ENCODE results near the gene RAP1A.

Gene RAP1A

DNA sequence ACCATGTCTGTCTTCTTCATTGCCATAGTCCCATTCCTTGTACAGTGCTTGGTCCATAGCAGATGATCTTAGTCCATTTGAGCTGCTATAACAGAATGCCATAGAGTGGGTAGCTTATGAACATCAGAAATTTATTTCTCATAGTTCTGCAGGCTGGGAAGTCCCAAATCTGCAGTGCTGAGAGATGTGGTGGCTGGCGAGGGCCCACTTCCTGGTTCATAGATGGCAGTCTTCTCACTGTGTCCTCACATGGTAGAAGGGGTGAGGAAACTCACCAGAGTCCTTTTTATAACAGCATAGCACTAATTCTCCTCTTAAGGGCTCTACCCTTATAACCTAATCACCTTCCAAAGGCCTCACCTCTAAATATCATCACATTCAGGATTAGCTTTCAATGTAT, 23.1 kb upstream of the RAP1A start:
- Histone ChIP-seq H3K27ac (ENCODE audit: poor library complexity, severe bottlenecking) (no peak overlapping the region), H3K9me3 (ENCODE audit: severe bottlenecking) (no peaks in the 10 kb centered on the region), H3K36me3 (ENCODE audit: low read depth) (no peaks in the 10 kb centered on the region), H3K4me1 (ENCODE audit: insufficient read depth, poor library complexity, severe bottlenecking) (peaks cover 19% of the 10 kb centered on the region), H3K27me3 (ENCODE audit: insufficient read depth, poor library complexity, severe bottlenecking) (no peaks in the 10 kb centered on the region), H3K4me3 (ENCODE audit: severe bottlenecking) (no peak overlapping the region)
- DNase-seq (ENCODE audit: low spot score) = no peak
- TF ChIP-seq, protein P1, sequence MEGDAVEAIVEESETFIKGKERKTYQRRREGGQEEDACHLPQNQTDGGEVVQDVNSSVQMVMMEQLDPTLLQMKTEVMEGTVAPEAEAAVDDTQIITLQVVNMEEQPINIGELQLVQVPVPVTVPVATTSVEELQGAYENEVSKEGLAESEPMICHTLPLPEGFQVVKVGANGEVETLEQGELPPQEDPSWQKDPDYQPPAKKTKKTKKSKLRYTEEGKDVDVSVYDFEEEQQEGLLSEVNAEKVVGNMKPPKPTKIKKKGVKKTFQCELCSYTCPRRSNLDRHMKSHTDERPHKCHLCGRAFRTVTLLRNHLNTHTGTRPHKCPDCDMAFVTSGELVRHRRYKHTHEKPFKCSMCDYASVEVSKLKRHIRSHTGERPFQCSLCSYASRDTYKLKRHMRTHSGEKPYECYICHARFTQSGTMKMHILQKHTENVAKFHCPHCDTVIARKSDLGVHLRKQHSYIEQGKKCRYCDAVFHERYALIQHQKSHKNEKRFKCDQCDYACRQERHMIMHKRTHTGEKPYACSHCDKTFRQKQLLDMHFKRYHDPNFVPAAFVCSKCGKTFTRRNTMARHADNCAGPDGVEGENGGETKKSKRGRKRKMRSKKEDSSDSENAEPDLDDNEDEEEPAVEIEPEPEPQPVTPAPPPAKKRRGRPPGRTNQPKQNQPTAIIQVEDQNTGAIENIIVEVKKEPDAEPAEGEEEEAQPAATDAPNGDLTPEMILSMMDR (IDR thresholded peaks at IDR 0.05; ENCODE audit: poor library complexity, severe bottlenecking) = no peak
- ATAC-seq (ENCODE audit: low read depth) = no peak

DNA sequence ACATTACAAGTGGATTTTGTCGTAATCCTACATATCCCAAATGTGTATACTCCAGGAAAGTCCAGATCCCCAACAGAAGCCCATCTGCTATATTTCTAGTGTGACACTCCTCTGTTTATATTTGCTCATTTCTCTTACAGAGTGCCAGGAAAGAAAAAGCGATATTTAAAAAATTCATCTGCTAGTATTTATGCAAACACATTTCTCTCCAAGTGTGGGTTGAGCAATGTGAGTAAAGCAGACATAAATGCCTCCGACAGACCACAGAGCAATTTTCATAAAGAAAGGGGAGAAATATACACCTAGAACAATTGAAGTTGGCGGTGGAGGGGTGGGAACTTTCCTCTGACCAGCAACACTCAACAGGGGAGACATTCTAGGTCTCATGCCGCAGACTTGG, 22.2 kb upstream of the RAP1A start:
- Histone ChIP-seq H3K4me3 (ENCODE audit: severe bottlenecking) (no peak overlapping the region), H3K9me3 (ENCODE audit: severe bottlenecking) (no peaks in the 10 kb centered on the region), H3K27ac (ENCODE audit: poor library complexity, severe bottlenecking) (no peak overlapping the region), H3K4me1 (ENCODE audit: insufficient read depth, poor library complexity, severe bottlenecking) (peaks cover 18% of the 10 kb centered on the region), H3K27me3 (ENCODE audit: insufficient read depth, poor library complexity, severe bottlenecking) (no peaks in the 10 kb centered on the region), H3K36me3 (ENCODE audit: low read depth) (no peaks in the 10 kb centered on the region)
- DNase-seq (ENCODE audit: low spot score) (no peak), ATAC-seq (ENCODE audit: low read depth) (no peak)
- TF ChIP-seq, protein P1 (IDR thresholded peaks at IDR 0.05; ENCODE audit: poor library complexity, severe bottlenecking) = no peak

DNA sequence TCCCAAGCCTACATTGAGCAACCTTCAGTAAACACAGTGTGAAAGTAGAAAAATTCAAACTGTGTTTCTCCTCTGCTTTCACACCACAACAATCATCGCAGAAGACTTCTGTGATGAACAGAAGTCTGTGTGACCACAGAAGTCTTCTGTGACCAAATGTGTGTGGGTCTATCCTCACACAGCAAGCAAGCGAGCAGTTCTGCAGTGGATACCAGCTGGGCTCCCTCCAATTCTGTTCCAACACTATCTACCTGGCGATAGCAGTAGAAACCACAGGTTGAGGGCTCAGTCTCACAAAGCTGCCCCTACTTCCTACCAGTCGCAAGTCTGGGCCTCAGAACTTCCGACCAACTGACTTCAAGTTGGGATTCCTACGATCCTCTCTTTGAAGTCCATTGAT, 21.0 kb upstream of the RAP1A start:
- TF ChIP-seq, protein P1 (IDR thresholded peaks at IDR 0.05; ENCODE audit: poor library complexity, severe bottlenecking) = no peak
- no peak overlapping the region for H3K27ac ChIP-seq (ENCODE audit: poor library complexity, severe bottlenecking)
- no peaks in the 10 kb centered on the region for H3K27me3 ChIP-seq (ENCODE audit: insufficient read depth, poor library complexity, severe bottlenecking)
- H3K9me3 ChIP-seq (ENCODE audit: severe bottlenecking) = no peaks in the 10 kb centered on the region
- H3K4me3 ChIP-seq (ENCODE audit: severe bottlenecking) = no peak overlapping the region
- ATAC-seq (ENCODE audit: low read depth) = no peak
- H3K36me3 ChIP-seq (ENCODE audit: low read depth) = no peaks in the 10 kb centered on the region
- no peak for DNase-seq (ENCODE audit: low spot score)
- peaks cover 7% of the 10 kb centered on the region for H3K4me1 ChIP-seq (ENCODE audit: insufficient read depth, poor library complexity, severe bottlenecking)

DNA sequence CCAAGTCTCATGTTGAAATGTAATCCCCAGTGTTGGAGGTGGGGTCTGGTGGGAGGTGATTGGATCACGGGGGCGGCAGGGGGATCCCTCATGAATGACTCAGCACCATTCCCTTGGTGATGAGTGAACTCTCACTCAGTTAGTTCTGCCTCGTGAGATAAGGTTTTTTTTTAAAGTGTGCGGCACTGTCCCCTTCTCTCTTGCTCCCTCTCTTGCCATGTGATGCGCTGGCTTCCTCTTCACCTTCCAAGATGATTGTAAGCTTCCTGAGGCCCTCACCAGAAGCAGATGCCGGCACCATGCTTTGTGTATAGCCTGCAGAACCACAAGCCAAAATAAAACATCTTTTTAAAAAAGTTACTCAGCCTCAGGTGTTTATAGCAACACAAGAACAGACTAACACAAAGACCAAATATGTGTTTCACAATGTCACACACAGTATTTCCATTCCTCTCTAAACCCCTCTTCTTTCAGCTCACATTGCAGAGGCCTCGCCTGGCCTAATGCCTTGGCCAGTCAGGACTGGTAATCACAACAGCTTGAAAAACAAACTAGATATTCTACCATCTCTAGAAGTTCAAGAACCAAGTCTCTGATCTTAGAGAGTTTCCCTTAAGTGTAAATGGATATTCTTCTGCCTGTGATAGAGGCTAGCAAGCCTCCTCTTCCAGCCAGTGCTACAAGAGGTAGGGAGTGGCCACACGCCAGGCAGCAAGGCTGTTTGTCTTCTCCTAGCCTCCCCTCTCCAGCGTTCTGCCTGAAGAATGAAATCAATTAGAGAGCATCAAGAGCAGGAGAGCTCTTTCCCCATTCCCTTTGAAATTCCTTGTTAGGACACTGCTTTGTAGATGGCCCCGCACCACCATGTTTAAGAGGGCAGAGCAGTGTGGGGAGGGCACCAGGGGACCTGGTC, 19.6 kb upstream of the RAP1A start:
- Histone ChIP-seq H3K4me3 (ENCODE audit: severe bottlenecking) (no peak overlapping the region), H3K27me3 (ENCODE audit: insufficient read depth, poor library complexity, severe bottlenecking) (no peaks in the 10 kb centered on the region), H3K36me3 (ENCODE audit: low read depth) (no peaks in the 10 kb centered on the region), H3K27ac (ENCODE audit: poor library complexity, severe bottlenecking) (no peak overlapping the region), H3K9me3 (ENCODE audit: severe bottlenecking) (no peaks in the 10 kb centered on the region), H3K4me1 (ENCODE audit: insufficient read depth, poor library complexity, severe bottlenecking) (peaks cover 3% of the 10 kb centered on the region)
- ATAC-seq (ENCODE audit: low read depth) (no peak), DNase-seq (ENCODE audit: low spot score) (no peak)
- TF ChIP-seq, protein P1 (IDR thresholded peaks at IDR 0.05; ENCODE audit: poor library complexity, severe bottlenecking) = no peak

DNA sequence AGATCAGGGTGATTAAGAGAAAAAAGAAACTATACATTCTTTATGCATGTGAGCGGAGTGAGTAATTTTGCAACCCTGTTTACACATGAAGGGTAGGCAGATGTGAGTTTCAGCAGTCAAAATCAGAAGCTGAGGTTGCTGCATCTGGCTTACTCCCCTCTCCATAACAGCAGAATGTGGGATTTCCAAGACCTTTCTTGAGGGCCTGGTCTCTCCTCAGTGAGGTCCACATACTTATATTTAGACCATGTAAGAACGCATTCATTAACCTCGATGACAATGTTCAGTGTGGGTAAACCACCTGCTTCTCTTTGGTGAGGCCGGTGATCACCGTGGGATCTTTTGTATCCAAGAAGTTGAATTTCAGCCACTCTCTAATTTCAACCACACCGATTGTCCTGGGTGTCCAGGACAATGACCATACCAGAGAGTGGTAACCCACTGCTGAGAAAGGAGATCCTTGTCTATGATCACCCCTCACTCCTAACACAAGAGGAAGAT, 18.7 kb upstream of the RAP1A start:
- no peak for DNase-seq (ENCODE audit: low spot score)
- TF ChIP-seq, protein P1 (IDR thresholded peaks at IDR 0.05; ENCODE audit: poor library complexity, severe bottlenecking) = no peak
- peaks cover 7% of the 10 kb centered on the region for H3K4me1 ChIP-seq (ENCODE audit: insufficient read depth, poor library complexity, severe bottlenecking)
- ATAC-seq (ENCODE audit: low read depth) = no peak; the same call in 2 of the 3 replicates
- H3K4me3 ChIP-seq (ENCODE audit: severe bottlenecking) = no peak overlapping the region
- H3K9me3 ChIP-seq (ENCODE audit: severe bottlenecking) = no peaks in the 10 kb centered on the region
- H3K27ac ChIP-seq (ENCODE audit: poor library complexity, severe bottlenecking) = no peak overlapping the region
- no peaks in the 10 kb centered on the region for H3K27me3 ChIP-seq (ENCODE audit: insufficient read depth, poor library complexity, severe bottlenecking)
- no peaks in the 10 kb centered on the region for H3K36me3 ChIP-seq (ENCODE audit: low read depth)

Data from RWPE2 (cell line).